ENCODE data around the gene CFAP69. TPM values are rescaled to one million over a fixed set of nuclear protein-coding genes. Genes with fewer than 3 reads are reported as not detected.

CFAP69 gene, protein sequence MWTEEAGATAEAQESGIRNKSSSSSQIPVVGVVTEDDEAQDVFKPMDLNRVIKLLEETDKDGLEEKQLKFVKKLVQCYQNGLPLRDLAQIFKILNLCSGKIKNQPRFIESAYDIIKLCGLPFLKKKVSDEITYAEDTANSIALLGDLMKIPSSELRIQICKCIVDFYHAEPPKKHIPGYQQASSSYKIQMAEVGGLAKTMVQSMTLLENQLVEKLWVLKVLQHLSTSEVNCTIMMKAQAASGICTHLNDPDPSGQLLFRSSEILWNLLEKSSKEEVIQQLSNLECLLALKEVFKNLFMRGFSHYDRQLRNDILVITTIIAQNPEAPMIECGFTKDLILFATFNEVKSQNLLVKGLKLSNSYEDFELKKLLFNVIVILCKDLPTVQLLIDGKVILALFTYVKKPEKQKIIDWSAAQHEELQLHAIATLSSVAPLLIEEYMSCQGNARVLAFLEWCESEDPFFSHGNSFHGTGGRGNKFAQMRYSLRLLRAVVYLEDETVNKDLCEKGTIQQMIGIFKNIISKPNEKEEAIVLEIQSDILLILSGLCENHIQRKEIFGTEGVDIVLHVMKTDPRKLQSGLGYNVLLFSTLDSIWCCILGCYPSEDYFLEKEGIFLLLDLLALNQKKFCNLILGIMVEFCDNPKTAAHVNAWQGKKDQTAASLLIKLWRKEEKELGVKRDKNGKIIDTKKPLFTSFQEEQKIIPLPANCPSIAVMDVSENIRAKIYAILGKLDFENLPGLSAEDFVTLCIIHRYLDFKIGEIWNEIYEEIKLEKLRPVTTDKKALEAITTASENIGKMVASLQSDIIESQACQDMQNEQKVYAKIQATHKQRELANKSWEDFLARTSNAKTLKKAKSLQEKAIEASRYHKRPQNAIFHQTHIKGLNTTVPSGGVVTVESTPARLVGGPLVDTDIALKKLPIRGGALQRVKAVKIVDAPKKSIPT
- 1.3 TPM for total RNA-seq
- long read RNA-seq, partial matches to known transcripts = 0 of 5 reads
- long read RNA-seq, other reads (novel, unspliced or antisense) = 2 of 5 reads

DNA sequence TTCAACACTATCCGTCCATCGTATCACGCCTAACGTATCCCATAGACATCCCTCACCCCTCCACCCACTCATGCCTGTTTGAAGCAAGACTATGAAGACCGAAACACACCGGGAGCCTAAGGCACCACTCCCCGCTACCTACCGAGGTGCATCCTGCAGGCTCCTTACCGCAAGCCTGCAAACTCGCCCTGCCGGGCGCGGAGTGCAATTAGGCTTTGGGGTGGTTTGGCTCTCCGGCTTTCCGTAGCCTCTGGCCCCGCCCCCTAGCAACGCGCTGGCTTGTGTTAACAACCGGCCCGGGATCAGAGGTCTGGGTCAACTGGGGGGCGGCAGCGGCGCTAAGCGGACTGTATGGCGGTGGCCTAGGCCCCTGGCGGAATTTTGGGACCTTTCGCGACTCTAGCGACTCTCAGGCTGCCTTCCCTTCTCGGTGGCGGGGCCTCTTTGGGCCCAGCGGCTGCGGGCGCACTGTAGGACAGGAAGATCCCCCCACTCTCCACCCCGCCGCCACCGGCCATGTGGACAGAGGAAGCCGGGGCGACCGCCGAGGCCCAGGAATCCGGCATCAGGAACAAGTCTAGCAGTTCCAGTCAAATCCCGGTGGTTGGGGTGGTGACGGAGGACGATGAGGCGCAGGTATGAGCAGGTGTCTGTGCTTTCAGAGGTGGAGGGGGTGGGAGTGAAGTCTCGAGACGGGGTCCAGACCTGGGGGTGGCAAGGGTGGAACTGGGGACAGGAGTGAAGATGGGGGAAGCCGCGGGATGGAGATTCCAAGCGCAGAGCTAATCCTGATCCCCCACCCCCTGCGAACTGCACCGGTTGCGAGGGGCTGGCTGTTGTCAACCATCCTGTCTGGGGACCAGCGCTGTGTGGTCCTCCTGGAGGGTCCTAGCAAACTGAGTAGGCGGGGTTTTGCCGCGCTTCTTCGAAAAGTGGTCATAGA lies at the start of gene CFAP69:
CFAP69 (plus strand) TSS at position 266 of the 943 bp plus-strand sequence; CDS start at position 517, 251 bp downstream.
- intact Hi-C loops (cut with DNase I) = no loop called here
- DNase-seq (peak; percentile 96), ATAC-seq (ENCODE audit: poor library complexity) (peak; percentile 99)

GRCh38 chr7:90201500-90202195 lies 43.3 kb upstream of the CFAP69 start:
- DNase-seq (no peak), ATAC-seq (ENCODE audit: poor library complexity) (no peak)
- intact Hi-C loops (cut with DNase I) = no loop called here

DNA sequence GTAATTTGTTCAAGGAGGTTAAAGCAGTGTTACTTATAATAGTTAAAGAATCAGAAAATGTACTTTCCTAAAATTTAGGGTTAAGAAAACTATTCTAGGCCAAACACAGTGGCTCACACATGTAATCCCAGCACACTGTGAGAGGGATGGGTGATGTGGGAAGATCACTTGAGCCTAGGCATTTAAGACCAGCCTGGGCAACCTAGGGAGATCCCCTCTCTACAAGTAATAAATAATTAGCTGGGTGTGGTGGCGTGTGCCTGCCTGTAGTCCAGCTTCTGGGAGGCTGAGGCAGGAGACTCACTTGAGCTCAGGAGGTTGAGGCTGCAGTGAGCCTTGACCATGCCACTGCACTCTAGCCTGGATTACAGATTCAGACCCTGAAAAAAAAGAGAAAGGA lies 37.0 kb upstream of the CFAP69 start:
- ATAC-seq (ENCODE audit: poor library complexity) = no peak
- no peak for DNase-seq
- intact Hi-C loops (cut with DNase I) = no loop called here

DNA sequence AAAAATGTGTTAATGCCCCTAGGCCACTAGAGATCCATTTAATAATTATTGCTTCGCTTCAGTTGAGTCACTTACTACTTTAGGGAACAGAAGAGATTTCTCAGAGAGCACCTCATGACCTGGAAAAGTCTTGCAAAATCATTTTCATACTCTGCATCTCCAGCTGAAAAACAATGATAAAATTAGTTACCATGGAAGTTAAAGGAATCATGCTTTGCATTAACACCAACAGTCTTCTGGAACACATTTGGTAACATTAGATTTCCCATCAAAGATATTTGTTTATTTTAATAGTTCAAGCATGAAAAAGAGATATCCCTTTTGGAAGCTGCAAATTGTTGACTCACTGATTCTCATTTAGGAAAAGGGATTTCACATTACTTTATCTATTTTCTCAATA lies 35.2 kb upstream of the CFAP69 start:
- ATAC-seq (ENCODE audit: poor library complexity) (no peak), DNase-seq (no peak)
- intact Hi-C loops (cut with DNase I) = no loop called here

DNA sequence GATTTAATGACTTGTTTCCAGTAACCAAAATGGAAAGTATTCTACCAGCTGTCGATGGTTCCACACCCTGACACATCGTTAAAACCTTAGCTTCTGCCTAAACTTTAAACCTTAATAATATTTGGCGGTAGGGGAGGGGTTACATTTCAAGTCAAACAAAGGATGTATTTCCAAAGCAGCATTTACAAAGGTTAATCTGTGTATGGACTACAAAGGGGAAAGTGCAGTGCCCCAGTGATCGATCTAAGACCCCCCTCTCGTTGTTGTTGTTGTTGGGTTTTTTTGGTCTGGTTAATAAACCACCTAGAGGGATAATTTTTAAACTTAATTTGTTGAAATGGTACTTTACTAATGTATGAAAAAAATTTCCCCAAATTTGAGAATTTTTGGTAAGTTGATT lies 34.5 kb upstream of the CFAP69 start:
- DNase-seq = no peak
- intact Hi-C loops (cut with DNase I) = no loop called here

DNA sequence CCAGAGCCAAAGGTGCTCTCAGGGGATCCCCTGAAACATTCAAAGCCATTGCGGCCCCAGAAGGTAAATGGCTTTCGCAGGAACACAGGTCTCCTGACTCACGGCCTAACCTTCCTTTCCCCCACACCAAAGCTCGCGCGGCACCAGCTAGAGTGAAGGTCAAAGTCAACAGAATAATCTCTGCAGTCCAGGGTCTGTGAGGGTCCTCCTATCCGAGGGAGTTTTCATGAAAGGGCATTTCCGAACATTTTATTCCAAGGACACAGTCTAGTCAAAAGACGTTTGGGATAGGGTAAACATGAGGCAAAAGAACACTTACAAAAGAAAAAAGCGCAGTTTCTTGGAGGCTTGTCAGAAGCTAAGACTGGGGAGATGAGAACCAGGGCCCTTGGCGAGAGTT lies 34.0 kb upstream of the CFAP69 start:
- peak; percentile 16 for ATAC-seq (ENCODE audit: poor library complexity)
- intact Hi-C loops (cut with DNase I) = no loop called here
- no peak for DNase-seq

More for the DNA sequence above, 34.5 kb upstream of the CFAP69 start:
- ATAC-seq (ENCODE audit: poor library complexity) = no peak

DNA sequence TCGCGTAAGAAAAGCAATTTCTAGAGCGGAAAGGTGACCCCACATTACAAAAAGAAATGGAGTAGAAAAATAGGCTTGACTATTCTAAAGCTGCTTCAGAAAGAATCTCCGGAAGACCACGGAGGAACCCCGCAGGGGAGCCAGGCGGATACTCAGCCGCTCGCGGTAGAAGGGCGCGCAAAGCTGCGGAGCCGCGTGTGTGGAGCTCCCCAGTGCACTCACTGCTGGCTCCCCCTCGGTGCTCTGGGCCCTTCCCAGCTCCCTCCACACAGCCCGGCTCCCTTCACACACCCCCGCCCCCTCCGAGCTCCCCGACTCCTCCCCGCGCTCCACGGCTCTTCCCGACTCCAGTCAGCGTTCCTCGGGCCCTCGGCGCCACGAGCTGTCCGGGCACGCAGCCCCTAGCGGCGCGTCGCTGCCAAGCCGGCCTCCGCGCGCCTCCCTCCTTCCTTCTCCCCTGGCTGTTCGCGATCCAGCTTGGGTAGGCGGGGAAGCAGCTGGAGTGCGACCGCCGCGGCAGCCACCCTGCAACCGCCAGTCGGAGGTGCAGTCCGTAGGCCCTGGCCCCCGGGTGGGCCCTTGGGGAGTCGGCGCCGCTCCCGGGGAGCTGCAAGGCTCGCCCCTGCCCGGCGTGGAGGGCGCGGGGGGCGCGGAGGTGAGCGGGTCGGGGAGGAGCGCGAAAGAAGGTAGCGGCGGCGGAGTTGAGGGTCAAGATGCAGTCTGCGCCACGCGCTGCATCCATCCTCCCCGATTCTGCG lies 33.4 kb upstream of the CFAP69 start, which contains the start of gene STEAP2:
STEAP2 (plus strand) TSS at position 350 of the 758 bp plus-strand sequence. CDS start 13,343 bp downstream, outside the sequence.
- intact Hi-C loops (cut with DNase I) = no loop called here
- peak; percentile 99 for ATAC-seq (ENCODE audit: poor library complexity)
- DNase-seq = peak; percentile 93

GRCh38 chr7:90212149-90212495 lies 32.9 kb upstream of the CFAP69 start:
- DNase-seq (no peak), ATAC-seq (ENCODE audit: poor library complexity) (no peak)
- intact Hi-C loops (cut with DNase I) = no loop called here

- ATAC-seq (ENCODE audit: poor library complexity) (no peak), DNase-seq (no peak)
- intact Hi-C loops (cut with DNase I) = no loop called here
Observed at GRCh38 chr7:90213521-90213920, 31.5 kb upstream of the CFAP69 start.

- intact Hi-C loops (cut with DNase I) = no loop called here
- ATAC-seq (ENCODE audit: poor library complexity) = no peak
- DNase-seq = no peak
Observed at GRCh38 chr7:90216080-90216674, 28.8 kb upstream of the CFAP69 start.

DNA sequence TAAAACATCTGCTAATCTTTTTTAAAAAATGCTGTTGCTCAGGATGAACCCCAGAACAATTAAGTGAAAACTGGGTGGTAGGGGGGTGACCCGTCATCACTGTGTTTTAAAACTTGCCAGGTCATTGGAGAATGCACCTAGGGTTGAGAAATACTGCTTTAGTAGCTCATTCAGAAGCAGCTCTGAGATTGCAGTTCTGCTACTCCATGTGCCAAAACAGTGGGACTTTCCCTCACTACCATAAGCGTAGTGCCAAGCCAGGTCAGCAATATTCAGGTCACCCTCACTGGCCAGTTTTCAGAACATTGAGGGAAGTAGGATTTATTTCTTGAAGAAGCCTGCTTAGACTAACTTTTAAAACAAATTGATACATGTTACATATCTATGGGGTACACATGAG lies 28.2 kb upstream of the CFAP69 start:
- DNase-seq (no peak), ATAC-seq (ENCODE audit: poor library complexity) (peak; percentile 50)
- intact Hi-C loops (cut with DNase I) = no loop called here

GRCh38 chr7:90222390-90222789 lies 22.6 kb upstream of the CFAP69 start:
- DNase-seq (no peak), ATAC-seq (ENCODE audit: poor library complexity) (no peak)
- intact Hi-C loops (cut with DNase I) = no loop called here

- ATAC-seq (ENCODE audit: poor library complexity) (peak; percentile 36), DNase-seq (no peak)
- intact Hi-C loops (cut with DNase I) = no loop called here
Observed at GRCh38 chr7:90222811-90223725, 21.9 kb upstream of the CFAP69 start.

- intact Hi-C loops (cut with DNase I) = no loop called here
- DNase-seq (no peak), ATAC-seq (ENCODE audit: poor library complexity) (no peak)
Observed at GRCh38 chr7:90224195-90224594, 20.8 kb upstream of the CFAP69 start.

GRCh38 chr7:90225181-90225580 lies 19.8 kb upstream of the CFAP69 start:
- DNase-seq (no peak), ATAC-seq (ENCODE audit: poor library complexity) (no peak)
- intact Hi-C loops (cut with DNase I) = no loop called here

GRCh38 chr7:90225601-90226000 lies 19.4 kb upstream of the CFAP69 start:
- no peak for ATAC-seq (ENCODE audit: poor library complexity)
- intact Hi-C loops (cut with DNase I) = no loop called here

More at GRCh38 chr7:90225601-90226000, 19.4 kb upstream of the CFAP69 start:
- no peak for DNase-seq

All from Right ventricle myocardium superior (tissue), 1 donor.